Mesothelial cell of epicardium (in vitro differentiated cells): ENCODE measurements around the gene TH. TPM values are rescaled to one million over a fixed set of nuclear protein-coding genes. Genes with fewer than 3 reads are reported as not detected.

Experiments used
- DNase-seq, 2 experiments: peaks; one replicate each; pipeline ENCODE4 v3.0.0; 2021; ENCODE audit warnings: low spot score in 2 of 2; ENCODE audit not compliant: unreplicated experiment in 2 of 2
- H3K27ac Mint-ChIP-seq: 2 replicates; pipeline ENCODE4 v1.8.0; 2021; ENCODE audit warnings: mixed read lengths
- H3K27me3 Mint-ChIP-seq: 2 replicates; pipeline ENCODE4 v1.8.0; 2021; ENCODE audit warnings: low read depth, mixed read lengths
- H3K36me3 Mint-ChIP-seq: 2 replicates; pipeline ENCODE4 v1.8.0; 2021; ENCODE audit warnings: mixed read lengths
- H3K4me1 Mint-ChIP-seq: 2 replicates; pipeline ENCODE4 v1.8.0; 2021; ENCODE audit warnings: mixed read lengths
- H3K4me3 Mint-ChIP-seq: 2 replicates; pipeline ENCODE4 v1.8.0; 2021; ENCODE audit warnings: mild to moderate bottlenecking, moderate library complexity, mixed read lengths
- H3K9me3 Mint-ChIP-seq: 2 replicates; pipeline ENCODE4 v1.8.0; 2021; ENCODE audit warnings: mixed read lengths
- CTCF ChIP-seq: fragments of 200-600 bp; sonication (generic); IDR thresholded peaks from one replicate; pipeline ENCODE4 v1.5.0; 2021; ENCODE audit warnings: antibody characterized with exemption; ENCODE audit not compliant: unreplicated experiment
- total RNA-seq: library from RNA; stranded (reverse); gene quantifications from 3 replicates; pipeline ENCODE4 v1.2.1, GENCODE V29; 2021

TH gene
- total RNA-seq, 1 donor from 2014 or later, result 1.4 TPM

DNA sequence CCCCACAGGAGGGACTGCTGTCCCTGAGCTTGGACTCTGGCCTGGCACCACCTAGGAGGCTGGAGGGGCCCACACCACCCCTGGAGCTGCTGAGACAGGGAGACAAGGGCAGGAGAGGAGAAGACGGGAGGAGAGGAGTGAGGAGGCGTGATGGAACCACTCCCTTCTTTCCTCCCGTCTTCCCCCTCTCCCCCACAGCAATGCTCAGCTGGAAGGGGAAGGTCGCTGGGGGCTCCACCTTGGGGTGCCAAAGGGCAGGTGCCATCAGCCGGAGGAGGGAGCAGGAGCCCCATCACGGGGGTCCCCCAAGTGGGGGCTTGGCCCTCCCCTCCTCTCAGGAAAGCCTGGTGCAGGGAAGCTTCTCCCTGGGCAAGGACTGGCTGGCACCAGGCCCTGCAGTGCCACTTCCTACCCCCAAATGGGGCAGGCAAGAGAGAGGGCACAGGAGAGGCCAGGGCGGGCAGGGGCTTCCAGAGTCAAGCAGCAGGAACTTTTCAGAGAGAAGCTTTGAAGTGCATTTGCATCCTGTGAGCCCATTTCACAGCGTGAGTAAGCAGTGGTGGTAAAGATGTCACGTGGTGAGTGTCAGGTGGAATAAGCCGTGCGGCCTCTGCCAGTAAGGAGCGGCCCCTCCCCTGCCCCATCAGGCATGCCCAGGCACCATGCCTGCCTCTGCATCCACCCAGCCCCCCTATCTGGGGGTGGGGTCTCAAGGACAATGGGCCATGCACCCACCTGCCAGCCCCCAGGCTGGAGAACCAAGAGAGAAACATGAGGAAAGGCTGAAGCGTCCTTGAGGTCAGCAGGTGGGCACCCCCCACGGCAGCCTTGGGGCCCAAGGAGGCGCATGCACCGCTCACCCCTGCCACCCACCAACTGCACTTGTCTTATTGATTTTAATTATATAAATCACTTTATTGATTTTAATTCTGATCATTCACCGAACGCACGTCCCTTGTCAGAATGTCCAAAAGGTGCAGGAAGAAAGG is 37.3 kb downstream of the TH start:
- Mint-ChIP-seq H3K9me3 (no peaks in the 10 kb centered on the region), H3K27ac (peak overlapping the region; percentile 50), H3K4me1 (peaks cover 22% of the 10 kb centered on the region), H3K4me3 (peak overlapping the region; percentile 73), H3K36me3 (peaks cover 5% of the 10 kb centered on the region), H3K27me3 (peaks cover 66% of the 10 kb centered on the region)
- DNase-seq, result no peak
- no peak for TF ChIP-seq CTCF

DNA sequence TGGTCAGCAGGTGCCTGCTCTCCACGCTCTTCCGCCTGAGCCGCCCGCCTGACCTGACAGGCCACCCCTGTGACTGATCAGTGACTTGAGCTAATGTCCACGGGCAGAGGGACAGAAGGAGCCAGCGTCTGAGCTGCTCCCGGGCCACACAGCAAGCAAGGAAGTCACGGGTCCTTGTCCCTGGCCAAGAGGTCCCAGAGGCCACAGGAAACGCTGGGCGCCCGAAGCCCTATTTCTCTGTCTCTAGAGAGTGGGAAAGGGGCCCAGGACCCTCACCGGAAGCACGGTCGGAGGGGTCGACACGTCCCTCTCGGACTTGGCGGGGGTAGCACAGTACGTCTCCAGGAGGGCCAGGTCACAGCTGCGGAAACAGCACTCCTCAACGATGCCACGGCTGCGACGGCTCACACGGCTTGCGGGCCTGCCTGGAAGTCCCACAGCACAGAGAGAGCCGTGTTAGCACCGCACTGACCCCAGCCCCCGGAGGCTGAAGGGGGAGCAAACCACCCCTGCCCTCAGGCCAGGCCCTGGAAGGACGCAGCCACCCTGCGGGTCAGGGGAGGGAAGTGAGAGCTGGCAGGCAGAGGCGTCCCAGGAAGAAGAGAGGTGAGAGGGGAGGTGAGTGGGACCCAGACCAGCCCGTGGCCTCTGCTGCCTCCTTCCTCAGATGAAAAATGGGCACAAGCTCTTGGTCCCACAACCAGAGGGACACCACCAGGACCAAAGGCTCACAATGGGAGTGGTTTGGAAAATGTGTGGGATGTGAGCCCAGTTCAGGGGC is 38.2 kb downstream of the TH start:
- no peak for DNase-seq

DNA sequence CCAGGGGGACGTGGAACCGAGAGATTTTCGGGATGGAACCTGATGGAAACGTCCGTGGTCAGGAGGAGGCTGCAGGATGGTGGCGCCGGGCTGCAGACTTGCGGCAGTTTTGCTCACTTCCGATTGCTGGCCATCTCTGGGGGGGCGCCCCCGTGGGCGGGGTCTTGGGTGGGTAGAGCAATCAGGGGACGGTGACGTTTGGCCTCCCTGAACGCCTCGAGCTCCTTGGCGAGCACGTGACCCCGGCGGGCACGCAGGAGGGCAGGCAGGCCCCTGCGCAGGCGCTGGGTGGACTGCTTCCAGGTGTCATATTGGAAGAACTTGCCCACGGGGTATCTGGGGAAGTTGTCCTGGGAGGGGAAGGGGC is 38.8 kb downstream of the TH start:
- no peak for TF ChIP-seq CTCF
- H3K4me3 Mint-ChIP-seq, result peak overlapping the region; percentile 46
- H3K4me1 Mint-ChIP-seq, result peaks cover 25% of the 10 kb centered on the region
- DNase-seq, result no peak
- no peaks in the 10 kb centered on the region for H3K9me3 Mint-ChIP-seq
- peaks cover 5% of the 10 kb centered on the region for H3K36me3 Mint-ChIP-seq
- H3K27me3 Mint-ChIP-seq, result peaks cover 63% of the 10 kb centered on the region
- peak overlapping the region; percentile 21 for H3K27ac Mint-ChIP-seq

More for the DNA sequence above, 38.2 kb downstream of the TH start:
- Mint-ChIP-seq H3K4me1 (peaks cover 25% of the 10 kb centered on the region), H3K4me3 (peak overlapping the region; percentile 73), H3K9me3 (no peaks in the 10 kb centered on the region), H3K36me3 (peaks cover 5% of the 10 kb centered on the region), H3K27me3 (peaks cover 65% of the 10 kb centered on the region), H3K27ac (peak overlapping the region; percentile 50)
- no peak for TF ChIP-seq CTCF

DNA sequence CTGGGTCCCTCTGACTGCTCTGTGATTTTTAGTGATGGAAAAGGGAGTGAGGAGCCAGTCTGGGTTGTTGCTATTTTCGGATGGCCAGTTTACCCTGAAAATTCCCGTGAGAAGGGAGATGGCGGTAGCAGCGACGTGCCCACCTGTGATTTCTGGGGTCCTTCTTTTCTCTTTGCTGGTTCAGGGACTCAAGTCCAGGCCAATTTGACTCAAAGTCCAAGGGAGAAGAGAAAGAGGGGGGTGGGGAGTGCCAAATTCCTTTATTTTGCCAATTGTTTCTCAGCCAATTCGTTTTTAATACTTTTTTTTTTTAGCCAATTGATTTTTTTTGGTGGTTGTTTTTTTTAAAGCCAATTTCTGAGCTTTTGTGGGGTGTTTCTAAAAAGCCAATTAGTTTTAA is 39.4 kb downstream of the TH start:
- DNase-seq, result no peak
- H3K9me3 Mint-ChIP-seq, result no peaks in the 10 kb centered on the region
- peak overlapping the region; percentile 52 for H3K27ac Mint-ChIP-seq
- H3K4me1 Mint-ChIP-seq, result peaks cover 23% of the 10 kb centered on the region
- no peak for TF ChIP-seq CTCF
- H3K27me3 Mint-ChIP-seq, result peaks cover 59% of the 10 kb centered on the region
- H3K36me3 Mint-ChIP-seq, result peaks cover 5% of the 10 kb centered on the region
- peak overlapping the region; percentile 16 for H3K4me3 Mint-ChIP-seq

GRCh38 chr11:2131371-2132236 is 40.0 kb downstream of the TH start:
- TF ChIP-seq CTCF, result no peak
- no peak for DNase-seq
- H3K9me3 Mint-ChIP-seq, result no peaks in the 10 kb centered on the region
- peaks cover 23% of the 10 kb centered on the region for H3K4me1 Mint-ChIP-seq
- peak overlapping the region; percentile 16 for H3K4me3 Mint-ChIP-seq
- H3K36me3 Mint-ChIP-seq, result peaks cover 5% of the 10 kb centered on the region
- peak overlapping the region; percentile 58 for H3K27ac Mint-ChIP-seq
- peaks cover 55% of the 10 kb centered on the region for H3K27me3 Mint-ChIP-seq
